ENCODE data around the gene CERT1.

Gene CERT1

GRCh38 chr5:75468593-75468992 is 42.8 kb downstream of the CERT1 start:
- DNase-seq: no peak

DNA sequence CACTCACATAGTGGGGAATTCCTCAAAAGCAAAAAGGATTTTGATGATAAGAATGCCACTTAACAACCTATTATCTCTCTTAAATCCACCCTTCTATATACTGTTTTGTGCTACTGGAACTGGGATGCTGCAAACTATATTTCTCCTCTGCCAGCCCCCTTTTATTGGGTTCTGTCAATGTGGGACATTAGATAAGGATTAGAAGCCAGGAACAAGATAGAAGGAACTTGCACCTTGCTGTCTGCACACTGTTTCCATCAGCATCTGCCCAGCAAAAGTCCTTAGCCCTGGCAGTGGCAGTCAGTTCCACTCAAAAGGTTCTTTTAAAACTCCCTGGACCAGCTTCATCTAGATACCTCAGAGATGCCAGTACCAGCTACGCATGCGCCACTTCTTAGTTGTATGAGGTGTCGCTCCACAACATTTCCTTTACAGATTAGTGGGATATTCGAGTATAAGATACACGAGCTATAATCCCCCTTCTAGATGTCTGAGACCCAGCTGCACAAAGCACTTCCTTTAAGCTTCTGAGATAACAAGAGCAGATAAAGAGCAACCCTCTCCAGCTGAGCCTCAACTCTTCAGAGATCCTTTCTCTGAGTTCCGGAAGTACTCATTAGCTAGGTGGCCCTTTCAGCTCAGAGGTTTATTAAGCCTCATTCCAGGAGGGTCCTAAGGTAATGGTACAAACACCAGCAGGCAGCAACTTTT is 45.3 kb downstream of the CERT1 start:
- DNase-seq: no peak

DNA sequence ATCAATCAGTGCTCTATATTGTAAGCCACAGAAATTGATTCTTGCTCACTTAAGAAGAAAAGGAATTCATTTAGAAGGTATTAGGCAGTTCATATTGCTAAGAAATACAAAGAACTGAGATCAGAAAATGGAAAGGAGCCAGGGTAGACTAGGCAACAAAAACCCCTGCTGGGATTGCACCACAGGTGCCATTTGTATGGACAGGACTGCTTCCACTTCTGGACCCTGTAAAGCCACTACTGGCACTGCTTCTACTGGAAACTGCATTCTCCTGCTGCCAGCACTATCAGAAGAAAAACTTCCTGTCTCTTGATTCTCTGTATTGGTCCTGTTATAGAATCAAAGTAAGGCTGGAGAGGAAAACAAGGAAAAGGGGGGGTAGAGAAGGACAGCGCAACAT is 45.9 kb downstream of the CERT1 start:
- no peak for DNase-seq

GRCh38 chr5:75463726-75464125 is 47.7 kb downstream of the CERT1 start:
- DNase-seq: no peak

DNA sequence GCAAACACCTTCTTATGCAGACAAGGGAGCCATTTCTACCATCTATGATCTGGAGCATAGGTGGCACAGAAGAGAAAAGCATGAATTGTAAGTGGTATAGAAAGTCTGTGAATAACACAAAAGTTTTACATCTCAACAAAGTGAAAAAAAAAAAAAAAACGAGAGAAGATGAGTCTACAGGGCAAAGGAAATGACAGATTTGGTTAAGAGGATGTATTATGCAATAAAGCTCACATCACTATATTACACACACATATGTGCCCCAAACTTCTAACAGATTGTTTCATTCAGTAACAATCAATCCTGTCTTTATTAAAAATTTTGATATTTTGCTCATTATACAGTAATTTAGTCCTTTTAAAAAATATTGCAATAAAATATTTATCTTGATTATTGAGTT is 49.8 kb downstream of the CERT1 start:
- no peak for DNase-seq

- no peak for DNase-seq
Observed at GRCh38 chr5:75460942-75461610, 50.4 kb downstream of the CERT1 start.

DNA sequence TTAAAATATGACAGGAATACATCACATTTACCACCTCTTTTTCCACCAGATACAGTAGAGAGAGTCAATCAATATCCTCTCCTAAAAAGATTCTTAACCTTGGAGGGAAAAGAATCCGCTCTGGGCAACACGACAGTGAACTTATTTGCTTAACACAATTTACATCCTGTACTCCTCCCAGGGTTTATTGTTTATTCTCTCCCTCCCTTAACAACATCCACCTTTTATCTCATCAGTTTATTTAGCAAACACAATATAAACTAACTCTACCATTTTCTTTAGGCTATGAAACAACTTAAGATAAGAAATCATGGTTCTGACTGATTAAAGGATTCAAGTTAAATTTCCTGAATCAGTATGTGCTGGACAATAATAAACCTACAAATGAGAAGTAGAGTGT is 50.9 kb downstream of the CERT1 start:
- no peak for DNase-seq

GRCh38 chr5:75457691-75458090 is 53.7 kb downstream of the CERT1 start:
- no peak for DNase-seq

GRCh38 chr5:75457161-75457560 is 54.3 kb downstream of the CERT1 start:
- DNase-seq: no peak

GRCh38 chr5:75450069-75450468 is 61.4 kb downstream of the CERT1 start:
- no peak for DNase-seq

GRCh38 chr5:75446068-75446467 is 65.4 kb downstream of the CERT1 start:
- DNase-seq: no peak

DNA sequence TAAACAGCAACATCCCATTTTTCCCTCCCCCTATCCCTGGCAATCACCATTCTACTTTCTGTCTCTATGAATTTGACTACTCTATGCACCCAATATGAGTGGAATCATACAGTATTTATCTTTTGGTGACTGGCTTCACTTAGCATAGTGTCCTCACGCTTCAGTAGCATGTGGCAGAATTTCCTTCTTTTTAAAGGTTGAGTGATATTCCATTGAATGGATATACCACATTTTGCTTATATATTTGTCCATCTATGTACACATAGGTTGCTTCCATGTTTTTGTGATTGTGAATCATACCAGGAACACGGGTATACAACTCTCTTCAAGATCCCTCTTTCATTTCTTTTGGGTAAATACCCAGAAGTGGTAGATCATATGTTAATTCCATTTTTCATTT is 69.9 kb downstream of the CERT1 start:
- DNase-seq: no peak

DNA sequence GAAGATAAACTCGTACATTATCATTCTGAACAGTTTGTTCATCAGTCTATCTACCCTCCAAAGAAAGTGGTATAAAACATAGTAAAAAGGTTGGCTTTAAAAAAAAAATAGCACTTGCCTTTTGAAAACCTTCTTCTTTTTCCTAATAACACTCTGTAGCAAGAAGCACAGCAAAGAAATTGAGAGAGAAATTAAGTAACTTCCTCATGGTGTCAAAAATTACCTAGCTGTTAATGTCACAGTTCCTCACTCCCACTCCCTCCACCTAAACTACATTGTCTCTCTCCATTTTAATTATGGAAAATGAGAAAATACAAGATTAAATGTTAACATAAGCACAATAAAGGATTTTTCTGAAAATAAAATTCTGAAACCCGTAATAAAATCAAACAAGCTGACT is 72.2 kb downstream of the CERT1 start:
- no peak for DNase-seq

DNA sequence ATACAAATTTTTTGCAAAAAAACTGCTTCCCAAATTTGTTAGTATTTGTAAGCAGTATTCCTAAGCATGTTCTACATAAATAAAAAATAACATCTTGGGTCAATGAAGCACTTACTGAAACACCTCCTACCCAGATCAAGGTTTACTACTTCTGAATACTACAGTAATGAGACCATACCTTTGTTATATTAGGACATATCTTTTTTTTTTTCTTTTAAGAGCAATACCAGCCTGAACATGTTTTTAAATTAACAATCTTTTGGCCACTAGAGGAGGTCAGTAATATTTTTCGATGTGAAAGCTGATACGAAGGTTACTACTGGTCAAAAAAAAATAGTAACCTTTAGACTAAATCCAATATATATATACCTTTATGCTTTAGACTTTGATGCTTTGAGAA is 72.7 kb downstream of the CERT1 start:
- no peak for DNase-seq

DNA sequence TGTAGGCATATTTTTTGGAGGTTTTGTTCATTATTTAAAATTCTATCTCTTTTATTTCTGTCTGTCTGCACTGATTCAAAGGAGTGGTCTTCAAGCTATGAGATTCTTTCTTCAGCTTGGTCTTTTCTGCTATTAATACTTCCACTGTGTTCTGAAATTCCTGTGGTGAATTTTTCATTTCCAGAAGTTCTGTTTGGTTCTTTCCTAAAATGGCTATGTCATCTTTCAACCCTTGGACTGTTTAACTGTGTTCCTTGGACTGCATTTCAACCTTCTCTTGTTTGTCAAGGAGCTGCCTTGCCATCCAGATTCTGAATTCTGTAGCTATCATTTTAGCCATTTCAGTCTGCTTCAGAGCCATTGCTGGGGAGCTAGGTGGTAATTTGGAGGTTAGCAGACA is 76.3 kb downstream of the CERT1 start:
- no peak for DNase-seq

DNA sequence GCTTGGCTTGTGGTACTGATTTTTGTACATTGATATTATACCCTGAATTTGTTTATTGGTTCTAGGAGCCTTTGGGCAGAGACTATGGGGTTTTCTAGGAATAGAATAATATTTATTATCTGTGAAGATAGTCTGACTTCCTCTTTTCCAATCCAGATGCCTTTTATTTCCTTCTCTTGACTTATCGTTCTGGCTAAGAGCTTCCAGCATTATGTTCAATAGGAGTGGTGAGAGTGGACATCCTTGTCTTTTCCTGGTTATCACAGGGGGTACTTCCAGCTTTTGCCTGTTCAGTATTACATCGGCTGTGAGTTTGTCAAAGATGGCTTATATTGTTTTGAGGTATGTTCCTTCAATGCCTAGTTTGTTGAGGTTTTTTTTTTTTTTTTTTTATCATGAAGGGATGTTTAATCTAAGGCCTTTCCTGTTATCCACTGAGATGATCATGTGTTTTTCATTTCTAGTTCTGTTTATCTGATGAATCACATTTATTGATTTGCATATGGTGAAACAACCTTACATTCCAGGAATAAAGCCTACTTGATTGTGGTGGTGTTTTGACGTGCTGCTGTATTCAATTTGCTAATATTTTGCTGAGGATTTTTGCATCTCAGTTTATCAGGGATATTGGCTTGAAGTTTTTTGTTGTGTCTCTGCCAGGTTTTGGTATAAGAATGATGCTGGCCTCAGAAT is 77.5 kb downstream of the CERT1 start:
- DNase-seq: no peak

DNA sequence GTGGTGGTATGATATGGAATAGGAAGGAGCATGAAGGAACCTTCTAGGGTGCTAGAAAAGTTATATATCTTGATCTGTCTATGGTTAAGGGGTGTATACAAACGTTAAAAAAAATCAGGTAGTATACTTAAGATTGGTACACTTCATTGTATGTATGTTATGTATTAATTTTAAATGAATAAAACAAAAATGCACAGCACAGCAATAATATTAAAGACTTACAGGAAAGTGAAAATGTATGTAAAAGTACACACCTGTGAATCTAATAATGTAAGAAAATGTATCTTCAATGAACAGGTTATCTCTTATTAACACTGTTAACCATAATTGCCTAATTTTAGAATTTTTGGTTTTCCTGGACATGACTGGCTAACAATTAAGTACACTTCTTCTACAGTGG is 97.2 kb downstream of the CERT1 start:
- no peak for DNase-seq

DNA sequence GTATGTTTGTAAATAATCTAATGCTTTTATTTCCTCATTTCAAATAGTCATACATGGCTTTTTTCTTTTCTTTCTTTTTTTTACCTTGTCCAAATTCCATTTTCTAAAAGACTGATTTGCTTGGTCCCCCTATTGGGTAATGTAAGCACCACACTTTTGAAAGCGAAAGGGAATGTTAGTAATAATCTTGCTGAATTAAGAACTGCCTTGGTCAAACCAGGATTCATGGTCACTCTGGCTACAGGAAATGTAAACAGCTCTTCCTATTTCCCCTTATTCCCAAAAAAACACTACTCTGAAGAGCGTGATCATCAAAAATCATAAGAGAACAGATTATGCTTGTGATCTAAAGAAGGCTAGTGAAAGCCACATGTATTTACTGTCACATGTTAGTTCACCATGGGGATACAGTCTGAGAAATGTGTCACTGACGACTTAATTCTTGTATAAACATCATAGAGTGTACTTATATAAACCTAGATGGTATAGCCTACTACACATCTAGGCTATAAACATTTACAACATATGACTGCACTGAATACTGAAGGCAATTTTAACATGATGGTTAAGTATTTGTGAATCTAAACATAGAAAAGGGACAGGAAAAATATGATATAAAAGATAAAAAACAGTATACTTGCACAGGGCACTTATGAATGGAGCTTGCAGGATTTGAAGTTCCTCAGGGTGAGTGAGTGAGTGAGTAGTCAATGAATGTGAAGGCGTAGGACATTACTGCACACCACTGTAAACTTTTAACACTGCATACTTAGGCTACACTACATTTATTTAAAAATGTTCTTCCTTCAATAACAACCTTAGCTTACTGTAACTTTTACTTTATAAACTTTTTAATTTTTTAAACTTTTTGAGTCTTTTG is 99.1 kb downstream of the CERT1 start:
- no peak for DNase-seq

DNA sequence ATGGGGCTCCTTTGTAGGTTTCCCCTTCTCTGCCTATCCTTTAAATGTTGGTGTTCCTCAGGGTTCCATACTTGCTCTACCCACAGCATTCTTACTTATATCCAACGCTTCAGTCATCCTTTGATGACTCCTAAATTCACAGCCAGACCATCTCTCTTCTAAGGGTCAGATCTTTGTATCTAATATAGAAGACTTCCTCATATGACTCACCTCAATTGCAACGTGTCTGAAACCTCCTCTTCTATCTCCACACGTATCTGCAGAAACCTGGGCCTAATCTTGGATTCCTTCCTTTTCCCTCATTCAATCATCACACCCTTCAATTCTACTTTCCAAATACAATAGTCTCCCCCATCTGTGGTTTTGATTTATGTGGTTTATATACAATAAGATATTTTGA is 106.1 kb downstream of the CERT1 start:
- DNase-seq: no peak

- no peak for DNase-seq
Observed at GRCh38 chr5:75395277-75395676, 116.2 kb downstream of the CERT1 start.

DNA sequence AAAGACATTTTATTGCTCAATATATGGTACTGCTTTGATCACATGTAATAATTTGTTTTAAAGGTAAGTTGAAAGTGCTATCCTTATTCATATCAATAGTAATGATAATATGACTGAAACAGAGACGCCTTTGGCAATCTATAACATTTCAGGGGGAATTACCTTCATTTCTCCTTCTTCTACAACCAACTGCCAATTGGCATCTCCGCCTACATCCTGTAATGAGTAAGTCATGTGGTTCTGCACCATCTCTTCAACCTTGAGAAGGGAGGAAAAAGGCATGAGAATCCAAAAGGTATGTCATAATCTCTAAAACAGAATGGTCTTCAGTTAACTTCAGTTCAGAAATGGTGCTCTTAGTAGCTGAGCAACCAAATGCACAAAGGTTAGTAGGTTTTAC is 122.0 kb downstream of the CERT1 start:
- DNase-seq: no peak

GRCh38 chr5:75387806-75388205 is 123.6 kb downstream of the CERT1 start:
- no peak for DNase-seq

DNA sequence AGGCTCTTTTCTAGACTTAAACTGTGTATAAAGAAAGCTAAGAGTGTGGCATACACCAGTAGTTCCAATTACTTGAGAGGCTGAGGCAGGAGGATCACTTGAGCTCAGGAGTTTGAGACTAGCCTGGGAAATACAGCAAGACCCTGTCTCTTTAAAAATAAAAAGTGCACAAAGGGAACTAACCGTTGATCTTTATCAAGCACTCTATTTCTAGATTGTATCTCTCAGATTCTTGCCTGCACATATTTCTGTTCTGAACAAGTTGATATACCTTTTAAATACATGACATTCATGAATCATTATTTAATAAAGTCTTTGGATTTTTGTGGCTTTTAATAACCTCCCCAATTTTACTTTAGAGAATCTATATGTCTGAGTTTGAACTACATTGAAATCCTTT is 127.2 kb downstream of the CERT1 start:
- DNase-seq: no peak

Data from NCI-H1417 treated with DMSO at 0.1 percent for 48 hours (cell line).